Hepatocyte (in vitro differentiated cells): Measurements from ENCODE around the gene H6PD. TPM values are rescaled to one million over a fixed set of nuclear protein-coding genes. Genes with fewer than 3 reads are reported as not detected.

Experiments used
- DNase-seq: peaks from one replicate; pipeline ENCODE4 v3.0.0-alpha.2; 2016; ENCODE audit warnings: low spot score
- H2AFZ ChIP-seq: fragments of 200-600 bp; sonication (generic); 2 replicates; pipeline ENCODE4 v1.6.0; 2016; ENCODE audit warnings: antibody characterized with exemption, mild to moderate bottlenecking
- H3K27ac ChIP-seq: fragments of 200-600 bp; sonication (generic); 2 replicates; pipeline ENCODE4 v1.5.1; 2016; ENCODE audit warnings: mild to moderate bottlenecking
- H3K27me3 ChIP-seq: fragments of 200-600 bp; sonication (generic); 2 replicates; pipeline ENCODE4 v1.6.1; 2016
- H3K36me3 ChIP-seq: fragments of 200-600 bp; sonication (generic); replicated peaks from 2 replicates; pipeline ENCODE4 v1.5.1; 2016; ENCODE audit warnings: low read depth; ENCODE audit not compliant: insufficient read depth
- H3K4me1 ChIP-seq: fragments of 200-600 bp; sonication (generic); 2 replicates; pipeline ENCODE4 v1.5.1; 2016; ENCODE audit warnings: mild to moderate bottlenecking, moderate library complexity; ENCODE audit not compliant: insufficient read depth
- H3K4me2 ChIP-seq: fragments of 200-600 bp; sonication (generic); 2 replicates; pipeline ENCODE4 v1.6.0; 2016
- H3K4me3 ChIP-seq: fragments of 200-600 bp; sonication (generic); 2 replicates; pipeline ENCODE4 v1.5.1; 2016; ENCODE audit warnings: mild to moderate bottlenecking
- H3K79me2 ChIP-seq: fragments of 200-600 bp; sonication (generic); 2 replicates; pipeline ENCODE4 v1.6.0; 2017; ENCODE audit warnings: mild to moderate bottlenecking
- H3K9me2 ChIP-seq: fragments of 200-600 bp; sonication (generic); replicated peaks from 2 replicates; pipeline ENCODE4 v1.6.0; 2017; ENCODE audit warnings: mild to moderate bottlenecking; ENCODE audit not compliant: insufficient read depth
- H3K9me3 ChIP-seq: fragments of 200-600 bp; sonication (generic); 2 replicates; pipeline ENCODE4 v1.5.1; 2016; ENCODE audit warnings: low read depth, mild to moderate bottlenecking
- H4K20me1 ChIP-seq: fragments of 200-600 bp; sonication (generic); 2 replicates; pipeline ENCODE4 v1.6.0; 2016; ENCODE audit warnings: mild to moderate bottlenecking; ENCODE audit not compliant: insufficient read depth, poor library complexity, severe bottlenecking
- EZH2 ChIP-seq: fragments of 200-600 bp; sonication (generic); IDR thresholded peaks from 2 replicates; pipeline ENCODE4 v1.6.1; 2016; ENCODE audit warnings: antibody characterized with exemption, mild to moderate bottlenecking, borderline replicate concordance
- EZH2phosphoT487 ChIP-seq: fragments of 200-600 bp; sonication (generic); IDR thresholded peaks from one replicate; pipeline ENCODE4 v1.6.1; 2018; ENCODE audit warnings: antibody characterized with exemption, mild to moderate bottlenecking, low read depth, moderate library complexity; ENCODE audit not compliant: unreplicated experiment, severe bottlenecking
- WGBS: methylation state at CpG from one replicate; pipeline ENCODE4 v1.1.6; 2016; ENCODE audit warnings: low lambda C conversion rate; ENCODE audit errors: missing lambda C conversion rate; 5-methylcytosine and 5-hydroxymethylcytosine counted together
- polyA plus RNA-seq: library from polyadenylated mRNA; unstranded; fragments of >200 nt; fragmentation: Nextera tagmentation; extraction: Ambion mirVana; gene quantifications from 2 replicates; pipeline ENCODE4 v1.2.1, GENCODE V29; 2016
- total RNA-seq: library from RNA; depleted of rRNA; stranded (reverse); fragments of >200 nt; gene quantifications from 2 replicates; pipeline ENCODE4 v1.2.3, GENCODE V29; 2014
- TF ChIP-seq, protein P1 (sequence below): fragments of 200-600 bp; sonication (generic); IDR thresholded peaks from 2 replicates; pipeline ENCODE4 v1.5.1; 2016; ENCODE audit warnings: antibody characterized with exemption, mild to moderate bottlenecking; ENCODE audit not compliant: poor library complexity

H6PD gene
- total and polyA plus RNA-seq, 2 experiments from 2014 or later, result 26.3 to 54.8 TPM

DNA sequence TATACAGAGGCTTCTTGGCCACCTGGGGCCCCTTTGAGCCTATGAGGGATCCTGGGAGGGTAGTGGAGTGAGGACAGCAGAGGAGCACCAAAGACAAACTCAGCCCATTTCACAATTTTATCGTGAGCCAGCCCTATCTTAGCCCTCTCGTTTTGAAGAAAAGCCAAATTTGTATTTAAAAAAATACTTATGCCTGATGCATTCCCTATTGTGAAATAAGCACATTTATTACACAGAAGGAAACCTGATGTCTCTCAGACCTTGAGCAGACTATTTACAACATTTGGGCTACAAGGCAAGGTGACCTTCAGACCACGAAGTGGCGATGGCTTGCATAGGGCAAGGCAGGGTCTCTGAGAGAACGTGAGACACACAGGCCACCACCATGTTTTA is 41.3 kb upstream of the H6PD start:
- WGBS, result 80% methylated on average over 5 of the region's 5 CpGs
- no peaks in the 10 kb centered on the region for H3K79me2 ChIP-seq

DNA sequence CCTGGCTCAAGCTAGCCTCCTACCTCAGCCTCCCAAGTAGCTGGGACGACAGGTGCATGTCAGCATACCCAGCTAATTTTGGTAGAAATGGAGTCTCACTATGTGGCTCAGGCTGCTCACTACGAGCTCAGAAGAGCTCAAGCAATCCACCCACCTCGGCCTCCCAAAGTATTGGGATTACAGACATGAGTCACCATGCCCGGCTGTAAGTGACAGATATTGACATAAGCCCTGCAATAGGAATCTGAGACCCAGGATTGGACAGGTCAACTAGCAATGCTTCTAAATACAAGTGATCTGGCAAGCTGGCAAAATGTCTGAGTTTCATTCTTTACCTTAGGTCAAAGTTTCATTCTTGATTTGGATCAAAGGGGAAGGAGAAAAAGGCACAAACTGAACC is 40.5 kb upstream of the H6PD start:
- H3K4me2 ChIP-seq, result no peak overlapping the region
- TF ChIP-seq EZH2phosphoT487, result no peak
- TF ChIP-seq, protein P1, sequence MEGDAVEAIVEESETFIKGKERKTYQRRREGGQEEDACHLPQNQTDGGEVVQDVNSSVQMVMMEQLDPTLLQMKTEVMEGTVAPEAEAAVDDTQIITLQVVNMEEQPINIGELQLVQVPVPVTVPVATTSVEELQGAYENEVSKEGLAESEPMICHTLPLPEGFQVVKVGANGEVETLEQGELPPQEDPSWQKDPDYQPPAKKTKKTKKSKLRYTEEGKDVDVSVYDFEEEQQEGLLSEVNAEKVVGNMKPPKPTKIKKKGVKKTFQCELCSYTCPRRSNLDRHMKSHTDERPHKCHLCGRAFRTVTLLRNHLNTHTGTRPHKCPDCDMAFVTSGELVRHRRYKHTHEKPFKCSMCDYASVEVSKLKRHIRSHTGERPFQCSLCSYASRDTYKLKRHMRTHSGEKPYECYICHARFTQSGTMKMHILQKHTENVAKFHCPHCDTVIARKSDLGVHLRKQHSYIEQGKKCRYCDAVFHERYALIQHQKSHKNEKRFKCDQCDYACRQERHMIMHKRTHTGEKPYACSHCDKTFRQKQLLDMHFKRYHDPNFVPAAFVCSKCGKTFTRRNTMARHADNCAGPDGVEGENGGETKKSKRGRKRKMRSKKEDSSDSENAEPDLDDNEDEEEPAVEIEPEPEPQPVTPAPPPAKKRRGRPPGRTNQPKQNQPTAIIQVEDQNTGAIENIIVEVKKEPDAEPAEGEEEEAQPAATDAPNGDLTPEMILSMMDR, result no peak
- TF ChIP-seq EZH2, result no peak
- H3K4me3 ChIP-seq, result no peak overlapping the region
- peak; percentile 68 for DNase-seq
- no peaks in the 10 kb centered on the region for H4K20me1 ChIP-seq
- H3K27me3 ChIP-seq, result peaks cover 16% of the 10 kb centered on the region
- H3K4me1 ChIP-seq, result peaks cover 15% of the 10 kb centered on the region
- no peaks in the 10 kb centered on the region for H3K36me3 ChIP-seq
- no peak overlapping the region for H2AFZ ChIP-seq
- 57% methylated on average over 4 of the region's 4 CpGs for WGBS
- H3K79me2 ChIP-seq, result no peaks in the 10 kb centered on the region
- H3K9me2 ChIP-seq, result no peaks in the 10 kb centered on the region
- peak overlapping the region; percentile 50 for H3K27ac ChIP-seq
- no peaks in the 10 kb centered on the region for H3K9me3 ChIP-seq

More for the DNA sequence above, 41.3 kb upstream of the H6PD start:
- H3K36me3 ChIP-seq, result no peaks in the 10 kb centered on the region
- no peak for DNase-seq
- H3K9me2 ChIP-seq, result no peaks in the 10 kb centered on the region
- H4K20me1 ChIP-seq, result no peaks in the 10 kb centered on the region
- H3K27ac ChIP-seq, result peak overlapping the region; percentile 50
- no peaks in the 10 kb centered on the region for H3K9me3 ChIP-seq
- H3K4me2 ChIP-seq, result no peak overlapping the region
- H2AFZ ChIP-seq, result no peak overlapping the region
- TF ChIP-seq, protein P1, result no peak
- TF ChIP-seq EZH2 (no peak), EZH2phosphoT487 (no peak)
- H3K4me3 ChIP-seq, result no peak overlapping the region
- H3K27me3 ChIP-seq, result peaks cover 10% of the 10 kb centered on the region
- H3K4me1 ChIP-seq, result peaks cover 11% of the 10 kb centered on the region

GRCh38 chr1:9195651-9196050 is 38.9 kb upstream of the H6PD start:
- no peak for DNase-seq
- Histone ChIP-seq H3K4me1 (peaks cover 15% of the 10 kb centered on the region), H3K9me3 (no peaks in the 10 kb centered on the region), H3K4me3 (no peak overlapping the region), H3K9me2 (no peaks in the 10 kb centered on the region), H3K36me3 (no peaks in the 10 kb centered on the region), H2AFZ (no peak overlapping the region), H3K27me3 (peaks cover 32% of the 10 kb centered on the region), H4K20me1 (no peaks in the 10 kb centered on the region), H3K27ac (peak overlapping the region; percentile 20), H3K4me2 (no peak overlapping the region), H3K79me2 (no peaks in the 10 kb centered on the region)
- TF ChIP-seq, protein P1, result no peak
- WGBS, result 94% methylated on average over 8 of the region's 8 CpGs
